HG03064 (cell line): Measurements from ENCODE around the gene IGFBP4.

Experiments
- ATAC-seq: cut with Tn5 transposase; IDR thresholded peaks from one replicate; pipeline ENCODE4 v1.9.1; 2021; ENCODE audit warnings: low read depth; ENCODE audit not compliant: unreplicated experiment

Gene IGFBP4

DNA sequence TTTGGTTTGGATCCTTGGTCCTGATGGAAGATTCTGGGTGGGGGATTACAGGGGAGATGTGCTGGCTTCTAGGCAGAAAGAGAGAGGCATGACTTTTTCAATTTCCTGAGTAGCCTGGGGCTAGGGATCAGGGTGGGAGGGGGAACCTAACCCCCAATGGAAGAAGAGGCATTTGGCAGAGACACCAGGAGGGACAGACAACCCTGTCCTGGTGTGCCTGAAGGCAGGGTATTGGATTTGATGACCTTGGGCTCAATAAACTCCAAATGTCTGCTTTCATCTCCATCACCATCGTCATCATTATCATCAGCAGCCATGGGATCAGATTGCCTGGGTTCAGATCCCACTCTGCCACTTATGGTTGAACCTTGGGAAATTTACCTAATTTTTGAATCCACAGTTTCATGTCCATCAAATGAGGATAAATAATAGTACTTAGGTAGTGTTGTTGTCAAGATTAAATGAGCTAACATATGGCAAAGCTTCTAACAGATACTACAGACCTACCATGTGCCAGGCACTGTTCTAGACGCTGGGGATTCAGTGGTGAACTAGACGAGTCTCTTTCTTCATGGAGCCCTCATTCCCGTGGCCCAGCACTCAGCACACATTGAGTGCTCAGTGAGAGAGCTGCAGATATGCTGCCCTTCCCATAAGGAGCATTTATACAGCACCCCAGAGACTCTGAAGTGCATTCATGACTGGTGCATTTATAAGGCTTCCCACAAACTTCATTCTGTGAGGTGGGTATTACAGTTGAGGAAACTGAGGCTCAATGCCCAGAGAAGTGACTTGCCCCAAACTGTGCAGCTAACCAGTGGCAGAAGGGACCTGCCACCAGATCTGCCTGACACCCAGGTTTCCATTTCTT is 26.8 kb downstream of the IGFBP4 start:
- no peak for ATAC-seq

DNA sequence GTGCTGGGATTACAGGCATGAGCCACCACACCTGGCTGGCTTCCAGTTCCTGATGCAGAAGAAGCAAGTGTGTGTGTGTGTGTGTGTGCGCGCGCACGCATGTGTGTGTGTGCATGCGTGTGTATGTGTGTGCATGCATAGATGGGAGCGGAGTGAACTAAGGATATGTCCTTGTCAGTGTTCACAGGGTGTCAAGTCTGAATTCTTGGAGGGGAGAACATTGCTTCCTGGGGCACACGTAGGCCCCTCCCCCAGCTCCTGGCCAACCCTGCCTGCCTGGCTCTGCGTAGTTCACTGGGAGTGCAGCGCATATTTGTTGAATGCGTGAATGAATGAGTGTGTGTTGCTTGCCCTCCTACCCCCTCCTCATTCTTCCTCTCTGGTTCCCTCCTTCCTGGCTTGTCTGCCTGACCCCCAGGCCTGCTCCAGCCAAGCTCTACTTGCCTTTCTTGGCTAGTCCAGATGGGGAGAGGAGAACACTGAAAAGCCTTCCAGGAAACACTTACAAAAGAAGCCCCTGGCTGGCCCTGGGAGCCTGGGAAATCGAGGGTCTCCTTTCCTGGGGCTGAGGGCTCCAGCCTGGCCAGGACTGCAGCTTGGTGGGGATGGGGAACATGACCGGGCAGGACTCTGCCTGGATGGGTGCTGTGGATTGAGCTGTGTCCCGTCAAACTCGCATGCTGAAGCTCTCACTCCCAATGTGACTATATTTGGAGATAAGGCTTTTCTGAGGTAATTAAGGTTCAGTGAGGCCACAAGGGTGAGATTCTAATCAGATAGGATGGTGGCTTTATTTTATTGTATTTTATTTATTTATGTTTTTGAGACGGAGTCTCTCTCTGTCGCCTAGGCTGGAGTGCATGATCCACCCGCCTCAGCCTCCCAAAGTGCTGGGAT is 27.9 kb downstream of the IGFBP4 start:
- ATAC-seq: no peak

DNA sequence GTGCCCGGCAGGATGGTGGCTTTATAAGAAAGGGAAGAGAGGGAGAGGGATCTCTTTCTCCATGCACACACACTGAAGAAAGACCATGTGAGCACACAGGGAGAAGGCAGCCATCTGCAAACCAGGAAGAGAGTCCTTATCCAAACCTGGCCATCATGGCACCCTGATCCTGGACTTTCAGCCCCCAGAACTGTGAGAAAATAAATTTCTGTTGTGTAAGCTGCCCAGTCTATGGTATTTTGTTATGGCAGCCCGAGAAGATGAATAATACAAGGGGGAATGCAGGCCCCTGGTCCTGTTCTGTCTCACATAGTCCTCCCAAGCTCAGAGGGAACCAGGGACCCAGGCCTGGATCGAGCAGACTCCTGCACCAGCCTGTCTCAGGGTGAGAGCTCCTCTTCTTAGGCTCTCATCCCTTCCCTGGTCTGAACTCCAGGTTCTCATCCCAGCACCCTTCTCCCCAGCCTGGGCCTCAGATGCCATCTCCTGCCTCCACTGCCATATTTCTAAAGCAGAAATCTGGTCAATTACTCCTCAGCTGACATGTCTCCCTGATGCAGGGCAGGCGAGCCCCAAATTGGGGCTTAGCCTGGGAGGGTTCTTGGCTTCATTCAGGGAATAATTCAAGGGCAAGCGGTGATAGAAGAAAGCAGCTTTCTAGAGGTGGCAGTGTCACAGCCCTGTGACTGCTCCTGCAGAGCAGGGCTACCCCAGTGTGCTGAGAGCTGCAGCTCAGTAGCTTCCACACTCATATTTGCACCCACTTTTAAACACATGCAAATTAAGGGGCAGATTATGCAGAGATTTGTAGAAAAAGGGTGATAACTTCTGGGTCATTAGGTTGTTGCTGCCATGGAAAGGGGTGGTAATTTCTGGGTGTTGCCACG is 28.8 kb downstream of the IGFBP4 start:
- no peak for ATAC-seq

DNA sequence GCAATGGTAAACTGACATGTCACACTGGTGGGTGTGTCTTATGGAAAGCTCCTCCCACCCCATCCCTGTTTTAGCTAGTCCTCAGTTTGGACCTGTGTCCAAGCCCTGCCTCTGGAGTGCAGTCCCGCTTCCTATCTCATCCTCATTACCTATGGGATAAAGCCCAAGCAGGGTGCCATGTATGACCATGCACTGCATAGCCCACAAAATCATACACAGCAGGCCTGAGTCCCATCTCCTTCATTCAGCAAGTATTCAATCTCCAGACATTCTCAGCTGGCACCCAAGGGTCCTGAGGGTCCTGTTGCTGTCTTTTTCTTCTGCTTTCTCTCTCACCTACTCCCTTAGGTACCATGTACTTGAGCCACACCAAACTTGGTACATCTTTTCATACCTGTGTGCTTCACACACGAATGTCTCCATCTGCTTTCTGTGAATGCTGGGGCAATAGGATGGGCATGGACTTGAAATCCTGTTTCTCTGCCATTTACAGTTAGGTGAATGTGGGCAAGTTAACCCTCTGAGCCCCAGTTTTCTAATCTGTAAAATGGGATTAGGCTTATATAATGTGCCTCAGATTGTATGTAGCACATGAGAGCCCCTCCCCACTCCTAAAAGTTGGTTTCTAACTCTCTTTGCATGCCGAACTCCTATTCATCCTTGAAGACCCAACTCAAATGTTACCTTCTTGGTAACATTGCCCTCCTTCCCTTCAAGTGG is 29.6 kb downstream of the IGFBP4 start:
- ATAC-seq: no peak

DNA sequence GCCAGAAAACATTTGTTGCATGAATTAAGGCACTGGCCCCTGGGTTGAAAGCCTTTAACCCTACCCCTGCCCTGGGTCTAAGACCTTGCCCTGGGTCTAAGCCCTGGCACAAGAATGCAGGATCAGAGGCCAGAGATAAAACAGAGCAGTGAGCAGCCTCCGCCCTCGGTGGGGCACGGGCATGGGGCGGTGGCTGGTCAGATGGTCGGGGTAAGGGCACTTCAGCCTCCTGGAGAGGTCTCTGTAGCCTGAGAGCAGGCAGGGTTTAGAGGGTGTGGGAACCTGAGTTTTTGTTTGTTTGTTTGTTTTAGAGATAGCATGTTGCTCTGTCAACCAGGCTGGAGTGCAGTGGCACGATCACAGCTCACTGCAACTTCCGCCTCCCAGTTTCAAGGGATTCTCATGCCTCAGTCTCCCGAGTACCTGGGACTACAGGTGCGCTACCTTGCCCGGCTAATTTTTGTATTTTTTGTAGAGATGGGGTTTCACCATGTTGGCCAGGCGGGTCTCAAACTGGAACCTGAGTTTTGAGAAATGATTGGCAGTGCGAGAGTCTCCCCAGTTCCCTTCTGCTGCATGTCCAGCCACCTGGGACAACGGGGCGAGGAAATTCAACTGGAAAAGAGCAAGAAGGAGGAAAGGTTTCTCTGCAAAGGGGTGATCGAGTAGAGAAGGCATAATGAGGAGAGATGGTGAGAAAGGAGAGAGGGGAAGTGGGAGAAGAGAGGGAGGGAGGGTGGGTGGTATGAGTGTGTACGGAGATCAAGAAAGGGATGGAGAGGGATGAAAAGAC is 30.5 kb downstream of the IGFBP4 start:
- no peak for ATAC-seq

DNA sequence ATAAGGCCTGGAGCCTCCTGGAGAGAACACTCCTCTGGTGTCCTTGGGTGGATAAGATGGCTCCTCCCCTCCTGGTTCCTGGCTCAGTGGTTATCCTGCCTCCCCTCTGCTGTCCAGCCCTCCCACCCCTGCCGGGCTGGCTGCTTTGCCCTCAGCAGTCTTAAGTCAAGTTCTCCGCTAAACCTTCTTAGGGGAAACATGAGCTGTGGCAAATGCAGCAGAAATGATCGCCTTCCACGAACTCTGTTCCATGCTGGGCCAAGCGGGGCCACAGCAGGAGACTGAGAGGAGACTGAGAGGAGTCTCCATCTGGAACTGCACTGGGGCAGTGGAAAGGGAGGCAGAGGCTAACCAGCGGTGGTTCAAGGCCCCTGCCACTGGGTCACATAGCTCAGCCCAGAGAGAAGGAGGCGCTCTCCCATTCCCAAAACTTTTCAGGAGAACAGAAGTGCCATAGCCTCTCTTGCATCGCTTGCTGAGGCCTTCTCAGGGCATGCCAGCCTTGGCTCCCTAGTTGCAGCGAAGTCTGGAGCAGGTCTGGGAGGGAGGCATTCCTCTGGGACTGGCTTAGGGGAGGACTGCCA is 31.3 kb downstream of the IGFBP4 start:
- no peak for ATAC-seq

DNA sequence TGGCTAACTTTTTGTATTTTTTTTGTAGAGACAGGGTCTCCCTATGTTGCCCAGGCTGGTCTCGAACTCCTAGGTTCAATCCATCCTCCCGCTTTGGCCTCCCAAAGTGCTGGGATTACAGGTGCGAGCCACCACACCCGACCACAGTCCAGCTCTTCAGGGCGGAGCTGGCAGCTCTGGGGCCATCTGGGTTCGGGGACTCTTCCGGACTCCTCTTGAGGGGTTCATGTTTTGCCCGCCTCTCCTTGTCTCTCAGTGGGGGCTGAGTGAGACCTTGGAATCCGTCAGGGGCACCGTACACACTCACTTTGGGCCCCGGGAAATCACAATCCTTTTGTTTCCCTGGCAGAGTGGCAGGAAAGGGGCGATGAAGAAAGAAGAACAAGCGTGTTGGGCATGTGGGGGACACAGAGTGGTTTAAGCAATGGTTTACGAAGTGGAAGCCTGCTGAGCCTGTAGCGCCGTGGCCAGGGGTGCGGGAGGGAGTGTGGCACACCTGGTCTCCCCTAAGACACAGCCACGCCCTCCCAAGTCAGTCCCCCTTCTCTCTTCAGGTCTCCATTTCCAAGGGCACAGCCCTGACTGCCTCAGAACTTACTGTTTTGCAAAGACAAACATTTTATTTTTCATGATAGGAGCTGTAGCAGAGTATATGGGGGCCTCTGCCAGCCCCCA is 32.1 kb downstream of the IGFBP4 start:
- ATAC-seq: no peak

DNA sequence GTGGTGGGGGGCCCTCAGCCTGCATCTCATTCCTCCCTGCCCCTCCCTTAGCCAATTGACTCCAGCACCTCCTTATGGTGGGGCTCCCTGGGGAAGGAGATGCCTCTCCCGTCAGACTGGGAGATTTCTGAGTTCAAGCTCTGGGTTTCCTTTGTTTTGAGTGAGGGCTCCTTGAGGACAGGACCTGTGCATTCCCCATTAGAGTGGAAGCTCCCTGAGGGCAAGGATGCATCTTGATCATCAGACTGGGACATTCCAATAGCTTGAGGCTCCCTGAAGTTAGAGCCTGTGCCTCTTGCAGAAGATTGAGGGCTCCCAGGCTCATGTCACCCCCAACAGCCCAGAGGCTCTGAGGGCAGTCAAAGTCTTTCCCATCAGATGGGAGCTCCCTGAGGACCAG is 34.5 kb downstream of the IGFBP4 start:
- no peak for ATAC-seq

DNA sequence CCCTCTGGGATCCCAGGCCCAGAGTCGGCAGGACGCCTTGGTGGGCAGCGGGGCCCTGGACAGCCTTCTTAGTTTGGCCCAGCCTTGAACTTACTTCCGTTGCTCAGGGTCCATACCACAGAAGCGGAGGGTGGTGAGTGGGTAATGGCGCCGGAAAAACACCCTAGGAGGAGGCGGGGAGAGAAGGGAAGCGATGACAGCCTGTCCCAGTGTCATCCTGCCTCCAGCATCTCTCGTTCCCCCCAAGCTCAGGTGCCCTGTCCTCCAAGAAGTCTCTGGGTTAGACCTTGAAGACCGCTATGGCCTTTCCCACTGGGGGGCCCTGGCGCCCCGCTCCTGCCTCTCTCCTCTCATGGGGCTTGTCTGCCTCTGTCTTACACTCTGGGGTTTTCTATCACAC is 35.2 kb downstream of the IGFBP4 start:
- no peak for ATAC-seq

DNA sequence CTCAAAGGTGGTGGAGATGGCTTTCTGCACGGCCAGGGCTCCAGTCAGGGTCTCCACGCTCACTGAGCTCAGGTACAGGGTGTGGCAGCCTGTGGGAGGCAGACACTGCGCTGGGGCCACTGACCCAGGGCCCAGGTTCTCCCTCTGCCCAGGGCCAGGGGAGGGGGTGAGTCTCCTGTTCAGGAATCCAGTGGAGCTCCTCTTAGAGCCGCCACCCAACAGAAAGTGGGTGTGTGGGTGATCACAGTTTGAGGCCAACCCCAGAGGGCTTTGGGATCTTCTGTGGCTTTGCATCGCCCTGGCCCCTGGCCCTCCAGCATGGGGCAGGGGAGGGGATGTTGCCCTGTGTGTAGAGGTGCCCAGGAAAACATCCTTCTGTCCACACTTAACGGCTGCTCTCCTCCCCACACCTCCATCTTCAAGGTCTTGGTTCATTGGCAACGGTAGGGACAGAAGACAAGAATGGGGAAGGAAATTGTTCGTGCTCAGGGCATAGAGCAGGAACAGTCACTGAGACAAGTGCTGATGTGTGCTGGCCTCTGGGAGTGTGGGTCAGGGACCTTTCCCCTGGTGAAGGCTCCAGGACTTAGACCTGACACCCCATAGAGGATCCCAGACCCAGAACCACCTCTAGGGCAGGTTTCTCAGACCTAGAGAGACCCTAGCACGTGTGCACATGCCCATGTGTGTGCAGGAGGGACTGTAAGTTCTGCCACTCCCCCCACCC is 36.7 kb downstream of the IGFBP4 start:
- ATAC-seq: no peak

DNA sequence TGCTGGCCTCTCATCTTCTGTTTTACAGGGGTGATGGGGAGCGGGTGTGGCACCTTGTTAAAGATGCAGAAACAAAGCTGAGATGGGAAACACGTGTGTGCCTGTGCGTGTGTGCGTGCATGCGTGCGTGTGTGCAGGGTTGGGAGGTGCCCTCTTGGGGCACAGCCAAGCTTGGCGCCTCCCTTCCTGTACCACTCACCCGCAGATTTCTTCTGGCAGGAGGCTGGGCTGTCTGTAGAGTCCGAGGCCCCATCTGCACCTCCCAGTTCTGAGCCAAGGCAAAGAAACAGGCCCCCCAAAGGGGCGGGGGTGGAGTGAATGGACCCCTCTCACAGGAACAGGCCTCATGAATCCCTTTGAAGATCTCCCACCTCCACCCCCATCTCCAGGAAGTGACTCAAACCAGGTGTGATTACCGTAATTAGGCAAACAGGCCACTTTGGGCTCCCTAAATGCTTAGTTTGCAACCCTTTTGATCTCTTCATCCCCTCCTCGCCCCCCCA is 37.3 kb downstream of the IGFBP4 start:
- ATAC-seq: no peak

DNA sequence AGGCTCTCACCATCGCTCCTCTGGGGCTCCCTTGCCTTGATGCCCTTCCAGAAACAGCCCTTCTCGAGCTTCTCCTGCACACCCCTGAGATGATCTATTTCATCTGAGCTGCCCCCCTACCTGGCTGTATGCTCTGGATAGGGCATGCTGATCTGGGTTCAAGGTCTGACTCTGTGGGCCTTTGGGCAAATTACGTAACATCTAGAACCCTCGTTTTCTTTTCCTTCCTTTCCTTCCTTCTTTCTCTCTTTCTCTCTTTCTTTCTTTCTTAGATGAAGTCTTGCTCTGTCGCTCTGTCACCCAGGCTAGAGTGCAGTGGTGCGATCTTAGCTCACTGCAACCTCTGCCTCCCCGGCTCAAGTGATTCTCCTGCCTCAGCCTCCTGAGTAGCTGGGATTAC is 37.9 kb downstream of the IGFBP4 start:
- no peak for ATAC-seq

DNA sequence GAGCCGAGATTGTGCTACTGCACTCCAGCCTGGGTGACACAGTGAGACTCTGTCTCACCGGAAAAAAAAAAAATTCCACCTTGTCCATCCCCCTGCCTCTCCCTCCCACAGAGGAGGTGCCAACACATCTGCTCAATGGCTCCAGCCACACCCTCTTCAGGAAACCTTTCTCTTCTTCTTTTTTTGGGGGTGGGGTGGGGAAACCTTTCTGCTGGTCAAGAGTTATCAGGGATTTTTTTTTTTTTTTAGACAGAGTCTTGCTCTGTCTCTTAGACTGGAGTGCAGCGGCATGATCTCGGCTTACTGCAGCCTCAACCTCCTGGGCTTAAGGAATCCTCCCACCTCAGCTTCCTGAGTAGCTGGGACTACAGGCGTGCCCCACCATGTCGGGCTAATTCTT is 39.5 kb downstream of the IGFBP4 start:
- ATAC-seq: no peak

DNA sequence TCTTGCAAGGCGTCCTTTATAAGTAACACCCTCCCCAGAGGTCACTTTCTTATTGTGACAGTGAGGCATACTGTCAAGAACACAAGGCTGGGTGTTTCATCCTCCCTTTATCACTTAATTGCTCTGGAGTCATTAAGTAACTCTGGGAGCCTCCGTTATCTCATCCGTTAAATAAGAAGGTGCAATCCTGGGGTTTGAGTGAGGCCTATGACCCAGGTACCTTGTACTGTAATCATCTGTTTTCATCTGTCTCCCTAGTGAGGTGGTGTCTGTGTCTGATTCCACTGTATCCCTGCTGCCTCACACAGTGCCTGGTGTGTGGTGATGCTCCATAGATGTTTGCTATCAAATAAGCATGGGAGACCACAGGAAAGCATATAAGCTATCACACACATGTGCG is 40.4 kb downstream of the IGFBP4 start:
- no peak for ATAC-seq

DNA sequence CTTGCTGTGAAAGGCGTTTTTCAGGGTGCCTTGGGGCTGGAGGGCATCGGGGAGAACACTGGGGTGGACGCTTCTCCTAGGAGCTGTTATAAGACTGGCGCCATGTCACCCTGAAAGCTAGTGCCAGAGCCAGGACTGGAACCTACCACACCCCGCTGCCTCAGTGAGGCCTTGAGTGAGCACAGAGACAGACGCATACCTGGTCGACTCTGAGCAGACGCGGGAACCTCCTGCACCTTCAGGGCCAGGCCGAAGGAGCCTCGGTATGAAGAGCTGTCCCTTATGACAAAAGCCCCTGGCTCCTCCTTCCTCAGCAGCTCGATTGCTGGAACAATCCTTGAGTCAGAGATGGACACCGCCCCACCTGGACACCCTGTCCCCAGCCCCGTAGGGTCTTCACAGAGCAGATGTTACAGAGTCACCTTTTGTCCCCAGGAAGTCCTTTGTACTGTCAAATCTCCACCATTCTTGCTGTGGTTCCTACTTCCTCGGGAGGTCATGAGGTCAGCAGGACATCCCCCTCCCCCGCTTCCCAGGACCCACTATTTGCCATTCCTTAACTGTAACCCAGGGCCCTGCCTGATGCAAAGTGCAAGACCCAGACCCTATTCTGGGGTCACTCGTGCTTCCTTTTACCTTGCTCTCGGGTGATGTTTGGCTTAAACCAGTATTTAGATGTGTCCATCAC is 41.2 kb downstream of the IGFBP4 start:
- ATAC-seq: no peak

DNA sequence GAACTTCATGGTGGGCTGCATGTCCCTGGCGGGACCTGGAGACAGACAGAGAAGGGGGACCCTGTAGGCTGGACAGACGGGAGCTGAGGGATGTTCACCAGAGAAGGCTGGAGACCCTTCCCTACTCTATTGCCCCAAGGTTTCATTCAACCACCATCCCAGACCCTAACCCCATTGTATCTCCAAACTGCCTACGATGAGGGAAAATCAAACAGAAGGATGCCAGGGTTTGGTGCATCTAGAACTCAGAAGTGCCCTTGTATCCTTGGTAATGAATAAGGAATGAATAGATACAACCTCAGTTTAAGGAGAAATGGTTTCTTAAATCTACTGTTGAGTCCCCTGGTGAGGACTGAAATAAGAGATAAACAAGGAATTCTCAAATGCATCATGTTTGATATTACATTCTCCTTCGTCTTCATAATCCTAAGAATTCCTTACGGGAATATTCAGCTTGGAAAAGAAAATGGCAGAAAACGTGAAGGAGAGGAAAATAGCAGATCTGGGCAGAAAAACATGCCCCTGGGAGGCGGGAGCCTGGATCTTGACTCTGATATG is 41.8 kb downstream of the IGFBP4 start:
- ATAC-seq: no peak
